Measurements from ENCODE around the gene MT2A.

The MT2A gene

DNA sequence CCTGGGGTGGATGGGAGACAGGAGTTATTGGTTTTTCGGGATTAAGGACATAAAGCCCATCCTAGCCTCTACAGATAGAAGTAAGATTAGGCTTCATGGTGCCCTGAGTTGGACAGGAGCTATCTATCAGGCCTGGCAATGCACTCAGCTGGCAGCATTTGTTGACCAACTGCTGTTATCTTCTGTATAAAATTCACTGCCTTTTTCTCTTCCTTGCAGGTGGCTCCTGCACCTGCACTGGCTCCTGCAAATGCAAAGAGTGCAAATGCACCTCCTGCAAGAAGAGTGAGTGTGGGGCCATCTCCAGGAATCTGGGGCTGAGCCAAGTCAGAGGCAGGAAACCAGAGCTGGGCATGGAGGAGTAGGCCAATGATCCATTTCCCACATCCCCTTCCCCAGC, 30.7 kb downstream of the MT2A start:
- DNase-seq, result no peak

DNA sequence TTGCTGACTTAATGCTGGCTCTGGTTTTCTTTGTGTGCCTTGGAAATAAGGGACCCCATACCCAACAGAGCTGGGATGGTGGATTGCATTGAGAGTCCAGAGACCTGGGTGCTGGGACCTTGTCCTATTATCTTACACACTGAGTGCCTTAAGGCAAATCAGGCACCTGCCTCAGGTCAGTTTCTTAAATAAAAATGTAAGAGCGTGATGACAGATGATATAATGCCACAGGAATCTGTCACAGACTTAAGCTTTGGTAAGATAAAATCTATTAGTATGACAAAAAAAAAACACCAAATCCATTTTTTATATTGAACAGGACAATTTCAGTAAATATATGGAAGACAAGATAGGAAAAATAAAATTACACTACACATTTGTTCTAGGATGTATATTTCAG, 31.7 kb downstream of the MT2A start:
- DNase-seq, result no peak

DNA sequence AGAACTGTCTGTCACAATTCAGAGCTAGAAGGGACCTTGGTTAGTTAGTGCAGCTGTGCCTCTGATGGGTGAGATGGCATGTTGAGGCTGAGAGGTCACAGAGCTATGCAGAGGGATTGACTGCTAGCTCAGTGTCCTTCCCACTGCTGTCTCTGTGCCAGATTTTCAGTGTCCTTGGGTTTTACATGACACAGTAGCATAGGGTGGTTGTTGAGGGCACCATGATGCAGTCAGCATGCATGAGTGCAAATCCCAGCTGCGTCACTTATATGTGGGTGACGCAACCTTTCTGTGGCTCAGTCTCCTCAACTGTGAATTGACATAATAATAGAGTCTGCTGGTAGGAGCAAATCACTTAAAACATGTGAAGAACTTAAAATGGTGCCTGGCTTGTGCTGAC, 32.8 kb downstream of the MT2A start:
- no peak for DNase-seq

DNA sequence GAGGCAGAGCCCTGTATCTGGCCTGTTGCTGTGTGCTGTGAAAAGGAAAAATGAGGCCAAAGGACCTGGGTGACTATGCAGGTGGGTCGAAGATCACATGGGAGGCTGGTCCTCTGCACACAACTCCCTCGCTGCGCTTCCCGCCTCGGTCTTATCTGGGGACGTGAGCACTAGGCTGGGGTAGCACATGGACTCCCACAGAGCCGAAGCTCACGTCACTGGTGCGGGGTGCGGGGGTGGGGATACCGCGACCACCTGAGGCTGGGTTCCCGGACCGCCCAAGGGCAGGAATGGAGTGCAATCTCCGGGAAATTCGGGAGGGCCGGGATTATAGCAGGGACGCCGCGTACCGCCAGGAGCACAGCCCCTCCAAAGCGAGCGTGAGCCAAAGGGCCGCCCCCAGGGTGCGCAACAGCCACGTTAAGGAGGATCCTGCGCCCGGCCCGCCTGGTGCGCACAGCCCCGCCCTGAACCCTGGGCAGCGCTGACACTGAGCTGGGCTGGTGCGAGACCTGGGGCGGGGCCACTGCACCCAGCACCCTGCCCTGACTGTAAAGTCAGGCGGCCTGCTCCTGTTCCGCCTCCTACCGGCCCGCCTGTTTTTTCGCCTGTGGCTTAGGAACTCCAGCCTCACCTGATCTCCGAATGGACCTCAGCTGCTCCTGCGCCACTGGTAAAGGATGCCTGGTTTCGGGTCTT, 34.8 kb downstream of the MT2A start:
- DNase-seq, result peak; percentile 59

- no peak for DNase-seq
Observed at GRCh38 chr16:56643833-56644232, 35.4 kb downstream of the MT2A start.

DNA sequence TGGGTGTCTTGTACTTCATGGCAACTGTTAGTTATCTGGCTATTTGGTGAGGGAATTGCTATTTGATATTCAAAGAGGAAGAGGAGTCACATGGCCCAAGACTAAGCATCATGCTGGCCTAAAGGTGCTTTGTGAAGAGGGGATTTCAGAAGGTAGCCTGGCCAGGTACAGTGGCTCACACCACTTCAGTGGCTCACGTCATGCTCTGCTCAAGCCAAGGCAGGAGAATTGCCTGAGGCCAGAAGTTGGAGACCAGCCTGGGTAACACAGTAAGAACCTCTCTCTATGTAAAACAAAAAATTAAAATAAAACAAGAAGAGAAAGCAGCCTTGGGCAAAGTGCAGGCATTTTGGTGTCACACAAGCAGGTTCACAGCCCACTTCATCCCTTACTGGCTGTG, 36.9 kb downstream of the MT2A start:
- no peak for DNase-seq

GRCh38 chr16:56645838-56646237, 37.5 kb downstream of the MT2A start:
- no peak for DNase-seq

GRCh38 chr16:56647641-56648431, 39.5 kb downstream of the MT2A start:
- DNase-seq, result no peak

- no peak for DNase-seq
Observed at GRCh38 chr16:56649271-56649670, 40.9 kb downstream of the MT2A start.

DNA sequence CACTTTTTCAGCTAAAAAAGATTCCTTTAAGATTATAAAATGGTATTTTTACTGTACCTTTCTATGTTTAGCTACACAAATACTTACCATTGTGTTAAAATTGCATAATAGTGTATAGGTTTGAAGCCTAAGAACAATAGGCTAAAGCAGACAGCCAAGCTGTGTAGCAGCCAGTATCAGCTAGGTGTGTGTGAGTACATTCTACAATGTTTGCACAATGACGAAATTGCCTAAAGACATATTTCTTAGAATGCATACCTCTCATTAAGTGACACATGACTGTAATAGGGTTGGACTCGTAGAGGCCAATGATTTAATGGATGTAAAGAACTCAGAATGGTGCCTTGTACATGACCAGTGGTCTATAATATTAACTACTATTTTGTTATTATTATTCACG, 41.4 kb downstream of the MT2A start:
- DNase-seq, result no peak

DNA sequence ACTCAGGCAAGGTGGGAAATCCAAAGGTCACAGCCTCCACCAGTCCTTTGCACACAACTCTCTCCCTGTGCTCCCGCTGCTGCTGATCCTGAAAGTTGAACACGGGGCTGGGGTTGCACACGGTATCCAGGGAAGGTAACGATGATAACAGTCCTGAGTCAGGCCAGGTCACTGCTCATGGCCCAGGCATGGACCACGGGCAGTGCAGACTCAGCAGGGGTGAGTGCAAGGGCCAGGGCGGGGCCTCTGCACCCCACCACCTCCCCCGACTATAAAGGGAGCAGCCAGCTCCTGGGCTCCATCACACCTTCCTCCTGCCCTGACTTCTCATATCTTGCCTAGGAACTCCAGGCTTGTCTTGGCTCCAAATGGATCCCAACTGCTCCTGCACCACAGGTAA, 43.2 kb downstream of the MT2A start, which contains the start of gene MT1B:
Gene MT1B (plus strand): TSS at position 301 of the 400 bp plus-strand sequence. CDS start 68 bp downstream, at position 369.
- no peak for DNase-seq

DNA sequence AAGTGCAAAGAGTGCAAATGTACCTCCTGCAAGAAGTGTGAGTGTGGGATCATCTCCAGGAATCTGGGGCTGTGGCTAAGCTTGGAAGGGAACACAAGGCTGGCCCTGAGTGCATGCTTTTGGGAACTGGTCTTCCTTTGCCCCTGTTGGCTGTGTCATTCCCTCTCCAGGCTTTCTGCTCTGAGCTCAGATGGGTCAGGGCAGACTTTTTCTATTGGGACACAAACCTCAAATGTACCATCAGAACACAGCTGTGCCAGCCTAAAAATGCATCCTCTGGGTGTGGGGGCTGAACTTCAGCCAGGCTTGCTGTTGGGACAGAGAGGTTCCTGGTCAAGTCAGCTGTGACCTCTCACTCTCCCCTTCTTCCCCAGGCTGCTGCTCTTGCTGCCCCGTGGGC, 44.2 kb downstream of the MT2A start:
- no peak for DNase-seq

GRCh38 chr16:56653218-56653617, 44.8 kb downstream of the MT2A start:
- no peak for DNase-seq

DNA sequence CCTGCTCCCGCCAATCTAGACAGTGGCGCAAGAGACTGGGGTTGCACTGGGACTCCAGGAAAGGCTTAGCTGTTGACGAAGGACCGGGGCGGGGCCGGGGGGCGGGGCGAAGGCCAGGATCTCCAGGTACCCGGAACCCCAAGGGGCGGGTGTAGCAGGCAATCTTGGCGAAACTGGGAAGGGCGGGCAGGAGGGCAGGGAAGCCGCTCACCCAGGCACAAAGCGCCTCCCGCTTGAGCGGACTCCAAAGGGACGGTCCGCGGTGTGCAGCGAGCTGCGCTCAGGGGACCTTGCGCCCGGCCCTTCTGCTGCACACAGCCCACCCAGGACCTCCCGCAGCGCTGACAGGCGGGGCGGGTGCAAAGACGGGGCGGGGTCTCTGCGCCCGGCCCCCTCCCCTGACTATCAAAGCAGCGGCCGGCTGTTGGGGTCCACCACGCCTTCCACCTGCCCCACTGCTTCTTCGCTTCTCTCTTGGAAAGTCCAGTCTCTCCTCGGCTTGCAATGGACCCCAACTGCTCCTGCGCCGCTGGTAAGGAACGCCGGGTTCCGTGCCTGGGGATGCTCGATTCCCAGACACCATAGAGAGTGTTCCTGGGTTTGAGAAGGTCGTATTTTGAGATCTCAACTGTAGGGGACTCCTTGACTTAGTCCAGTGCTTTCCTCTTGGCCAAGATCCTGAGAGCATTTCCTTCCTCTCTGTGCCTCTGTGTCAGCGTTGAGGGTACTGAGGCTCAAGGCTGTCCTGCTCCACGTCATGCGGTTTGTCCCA, 49.4 kb downstream of the MT2A start, which contains the start of gene MT1F:
Gene MT1F (plus strand): TSS at position 405 of the 772 bp plus-strand sequence. CDS start 100 bp downstream, at position 505.
- peak; percentile 89 for DNase-seq

GRCh38 chr16:56658327-56658875, 50.0 kb downstream of the MT2A start:
- DNase-seq, result no peak

All from MV-4-11 (cell line).